ENCODE measurements around the gene RGS10. TPM values are rescaled to one million over a fixed set of nuclear protein-coding genes. Genes with fewer than 3 reads are reported as not detected.

The RGS10 gene
- total RNA-seq, 6 experiments from 2014 or later: 52.6 to 76.4 (median 71.3) TPM

GRCh38 chr10:119501690-119502089 is 40.8 kb downstream of the RGS10 start:
- DNase-seq: no peak
- Mint-ChIP-seq H3K9me3 (no peaks in the 10 kb centered on the region), H3K4me1 (ENCODE audit: low read depth) (peaks cover 6% of the 10 kb centered on the region; the same call in 1 of the 2 replicates), H3K4me3 (no peak overlapping the region), H3K27ac (no peak overlapping the region; the same call in 1 of the 2 replicates), H3K27me3 (ENCODE audit: insufficient read depth) (peaks cover 6% of the 10 kb centered on the region), H3K36me3 (ENCODE audit: low read depth) (peaks cover 7% of the 10 kb centered on the region)
- no peak for TF ChIP-seq CTCF (IDR thresholded peaks at IDR 0.05)

GRCh38 chr10:119500821-119501220 is 41.7 kb downstream of the RGS10 start:
- no peaks in the 10 kb centered on the region for H3K9me3 Mint-ChIP-seq
- peaks cover 6% of the 10 kb centered on the region; the same call in 1 of the 2 replicates for H3K4me1 Mint-ChIP-seq (ENCODE audit: low read depth)
- H3K4me3 Mint-ChIP-seq: no peak overlapping the region
- peaks cover 7% of the 10 kb centered on the region; the same call in 1 of the 2 replicates for H3K36me3 Mint-ChIP-seq (ENCODE audit: low read depth)
- peaks cover 6% of the 10 kb centered on the region for H3K27me3 Mint-ChIP-seq (ENCODE audit: insufficient read depth)
- TF ChIP-seq CTCF (IDR thresholded peaks at IDR 0.05): no peak
- no peak for DNase-seq
- no peak overlapping the region for H3K27ac Mint-ChIP-seq

- DNase-seq: no peak
- no peak overlapping the region for H3K4me3 Mint-ChIP-seq
- peaks cover 5% of the 10 kb centered on the region for H3K27me3 Mint-ChIP-seq (ENCODE audit: insufficient read depth)
- H3K36me3 Mint-ChIP-seq (ENCODE audit: low read depth): peaks cover 9% of the 10 kb centered on the region; the same call in 1 of the 2 replicates
- no peak overlapping the region for H3K27ac Mint-ChIP-seq
- TF ChIP-seq CTCF (IDR thresholded peaks at IDR 0.05): no peak
- peaks cover 11% of the 10 kb centered on the region for H3K4me1 Mint-ChIP-seq (ENCODE audit: low read depth)
- H3K9me3 Mint-ChIP-seq: no peaks in the 10 kb centered on the region
Measured at GRCh38 chr10:119500123-119500795, 42.3 kb downstream of the RGS10 start.

- Mint-ChIP-seq H3K4me3 (no peak overlapping the region), H3K4me1 (ENCODE audit: low read depth) (peaks cover 17% of the 10 kb centered on the region), H3K27me3 (ENCODE audit: insufficient read depth) (peaks cover 5% of the 10 kb centered on the region; the same call in 1 of the 2 replicates), H3K36me3 (ENCODE audit: low read depth) (peaks cover 8% of the 10 kb centered on the region; the same call in 1 of the 2 replicates), H3K27ac (no peak overlapping the region; the same call in 1 of the 2 replicates), H3K9me3 (no peaks in the 10 kb centered on the region)
- TF ChIP-seq CTCF (IDR thresholded peaks at IDR 0.05): no peak
- no peak for DNase-seq
Measured at GRCh38 chr10:119499677-119500002, 42.9 kb downstream of the RGS10 start.

- H3K27ac Mint-ChIP-seq: no peak overlapping the region; the same call in 1 of the 2 replicates
- DNase-seq: no peak
Measured at GRCh38 chr10:119498889-119499676, 43.4 kb downstream of the RGS10 start.

More at GRCh38 chr10:119498889-119499676, 43.4 kb downstream of the RGS10 start:
- peaks cover 5% of the 10 kb centered on the region; the same call in 1 of the 2 replicates for H3K27me3 Mint-ChIP-seq (ENCODE audit: insufficient read depth)
- H3K4me1 Mint-ChIP-seq (ENCODE audit: low read depth): peaks cover 23% of the 10 kb centered on the region
- peaks cover 8% of the 10 kb centered on the region; the same call in 1 of the 2 replicates for H3K36me3 Mint-ChIP-seq (ENCODE audit: low read depth)
- H3K4me3 Mint-ChIP-seq: no peak overlapping the region
- no peak for TF ChIP-seq CTCF (IDR thresholded peaks at IDR 0.05)
- no peaks in the 10 kb centered on the region for H3K9me3 Mint-ChIP-seq
